SKM-1 treated with dmso at 0.1 percent for 144 hours (cell line): ENCODE measurements around the gene SYT9.
"Not testable (repeated sequence)": the region's sequence is repeated elsewhere in the genome, so short reads cannot be mapped to it uniquely, and the experiment has no call there.

ENCODE experiments used
- DNase-seq: peaks from one replicate; lab custom pipeline; 2025; ENCODE audit not compliant: unreplicated experiment; lab: John Stamatoyannopoulos, UW

Gene SYT9

GRCh38 chr11:7499081-7499480 is 247.4 kb downstream of the SYT9 start:
- no peak for DNase-seq

DNA sequence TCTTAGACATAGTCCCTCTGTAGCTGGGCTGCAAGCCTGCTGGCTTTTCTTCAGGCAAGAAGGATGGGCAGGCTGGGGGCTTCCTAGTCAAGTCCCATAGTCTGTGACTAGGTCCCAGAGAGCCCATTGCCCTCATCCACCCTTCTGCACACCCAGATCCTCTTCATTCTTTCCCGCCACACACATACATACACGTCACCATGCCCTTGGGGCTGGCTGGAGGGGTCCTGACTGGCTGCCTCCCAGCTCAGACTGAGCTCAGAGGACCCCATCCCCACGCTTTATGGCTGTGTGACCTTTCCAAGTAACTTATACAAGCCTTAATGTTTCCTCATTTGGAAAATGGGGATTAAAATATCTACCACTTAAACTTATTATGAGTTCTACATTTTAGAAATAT is 248.5 kb downstream of the SYT9 start:
- no peak for DNase-seq

- DNase-seq: no peak
These were observed 249.5 kb downstream of the SYT9 start for GRCh38 chr11:7501251-7501650.

- DNase-seq: no peak
These were observed 250.2 kb downstream of the SYT9 start for GRCh38 chr11:7501894-7502293.

- DNase-seq: no peak
These were observed 254.5 kb downstream of the SYT9 start for GRCh38 chr11:7506243-7506642.

- no peak for DNase-seq
These were observed 256.4 kb downstream of the SYT9 start for GRCh38 chr11:7508087-7508486.

GRCh38 chr11:7509966-7510365 is 258.3 kb downstream of the SYT9 start:
- DNase-seq: no peak

DNA sequence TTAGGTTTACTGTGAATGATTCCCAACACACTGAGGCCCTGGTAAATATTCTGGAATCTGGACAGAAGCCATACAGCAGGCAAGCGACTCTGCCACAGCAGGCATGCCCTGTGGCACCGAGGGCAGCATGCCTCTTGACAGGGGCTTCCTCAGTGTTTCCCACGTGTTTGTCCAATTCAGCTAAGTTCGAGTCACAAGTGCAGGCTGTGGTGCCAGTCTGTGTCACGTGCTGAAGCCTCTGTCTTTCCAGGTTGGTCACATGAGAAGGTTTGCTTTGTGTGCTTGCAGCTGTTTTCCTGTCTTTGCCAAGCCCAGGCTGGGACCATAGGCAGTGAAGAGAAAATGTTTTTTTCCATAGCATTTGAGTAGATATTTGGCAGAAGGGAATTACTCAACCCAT is 259.7 kb downstream of the SYT9 start:
- no peak for DNase-seq

- peak; percentile 90 for DNase-seq
These were observed 261.0 kb downstream of the SYT9 start for GRCh38 chr11:7512525-7513233.

- peak; percentile 87 for DNase-seq
These were observed 261.8 kb downstream of the SYT9 start, which contains the start of gene PPFIBP2 for GRCh38 chr11:7513234-7514098. TSS of gene PPFIBP2 (plus strand) at chr11:7513999. CDS start at chr11:7549476, 35,477 bp downstream.

- no peak for DNase-seq
These were observed 262.4 kb downstream of the SYT9 start for GRCh38 chr11:7514099-7514591.

DNA sequence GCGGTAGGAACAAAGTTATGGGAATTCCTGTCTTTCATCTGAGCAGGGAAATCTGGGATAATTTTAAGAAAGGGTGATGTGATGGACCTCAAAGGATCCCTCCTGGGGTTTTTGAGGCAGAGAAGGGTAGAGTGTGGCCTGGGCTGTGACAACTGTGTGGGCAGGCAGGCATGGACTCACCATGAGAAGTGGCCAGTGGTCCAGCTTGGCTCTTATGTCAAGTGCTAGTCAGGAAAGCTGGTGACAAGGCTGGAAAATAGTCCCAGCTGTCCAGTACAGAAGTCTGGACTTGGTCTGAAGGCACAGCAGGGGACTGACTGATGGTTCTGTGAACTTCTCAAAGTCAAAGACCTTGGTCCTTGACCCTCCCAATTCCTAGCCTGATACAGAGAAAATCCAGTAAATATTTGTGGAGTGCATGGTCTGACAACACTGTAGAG is 263.8 kb downstream of the SYT9 start:
- DNase-seq: no peak

- no peak for DNase-seq
These were observed 264.8 kb downstream of the SYT9 start for GRCh38 chr11:7516475-7516874.

GRCh38 chr11:7517743-7518142 is 266.0 kb downstream of the SYT9 start:
- not testable (repeated sequence) for DNase-seq
